ENCODE data around the gene HTRA2.

DNA sequence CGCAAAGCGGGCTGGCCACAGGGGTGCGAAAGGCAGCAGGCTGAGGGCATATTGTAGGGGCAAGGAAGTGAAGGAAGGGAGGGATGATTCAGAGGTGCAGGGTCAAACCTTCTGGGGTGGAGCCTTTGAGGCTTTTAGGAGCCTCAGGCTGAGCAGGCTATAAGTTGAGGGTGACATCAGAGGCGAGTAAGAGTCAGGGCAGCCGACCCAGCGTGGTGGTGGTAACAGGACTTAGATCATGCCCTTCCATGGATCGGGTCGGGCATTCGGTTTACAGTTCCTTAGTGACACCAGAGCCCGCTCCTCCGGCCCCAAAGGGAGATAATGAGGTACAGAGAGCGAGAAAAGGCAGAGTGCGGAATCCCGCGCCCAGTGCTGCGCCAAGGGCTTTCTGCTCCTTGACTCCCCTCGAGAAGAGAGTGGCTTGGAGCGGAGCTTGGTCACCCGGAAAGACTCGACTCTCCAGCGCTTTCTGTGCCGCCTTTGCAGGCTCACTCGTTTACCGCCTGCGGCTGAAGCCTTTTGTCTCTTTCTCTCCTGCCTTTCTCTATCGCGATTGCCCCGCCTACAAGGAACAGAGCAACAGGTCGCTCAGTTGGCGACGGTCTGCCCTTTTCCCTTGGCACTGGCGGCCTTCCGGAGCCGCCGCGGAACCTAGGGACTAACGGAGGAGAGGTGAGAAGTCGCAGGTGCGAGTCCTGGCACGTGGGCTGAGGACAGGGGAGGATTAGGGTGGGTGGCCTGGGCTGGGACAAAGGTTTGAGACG, 31.1 kb upstream of the HTRA2 start:
- TF ChIP-seq, protein P1, sequence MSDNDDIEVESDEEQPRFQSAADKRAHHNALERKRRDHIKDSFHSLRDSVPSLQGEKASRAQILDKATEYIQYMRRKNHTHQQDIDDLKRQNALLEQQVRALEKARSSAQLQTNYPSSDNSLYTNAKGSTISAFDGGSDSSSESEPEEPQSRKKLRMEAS (IDR thresholded peaks at IDR 0.05; ENCODE audit: low read depth, low read length), result no peak
- TF ChIP-seq CTCF (IDR thresholded peaks at IDR 0.05; ENCODE audit: low read depth, low read length) (no peak), POLR2A (IDR thresholded peaks at IDR 0.05; ENCODE audit: extremely low read depth, insufficient read length) (no peak), MYC (IDR thresholded peaks at IDR 0.05; ENCODE audit: low read depth, low read length) (no peak)
